ENCODE results near the gene PLCL2.

Gene PLCL2

DNA sequence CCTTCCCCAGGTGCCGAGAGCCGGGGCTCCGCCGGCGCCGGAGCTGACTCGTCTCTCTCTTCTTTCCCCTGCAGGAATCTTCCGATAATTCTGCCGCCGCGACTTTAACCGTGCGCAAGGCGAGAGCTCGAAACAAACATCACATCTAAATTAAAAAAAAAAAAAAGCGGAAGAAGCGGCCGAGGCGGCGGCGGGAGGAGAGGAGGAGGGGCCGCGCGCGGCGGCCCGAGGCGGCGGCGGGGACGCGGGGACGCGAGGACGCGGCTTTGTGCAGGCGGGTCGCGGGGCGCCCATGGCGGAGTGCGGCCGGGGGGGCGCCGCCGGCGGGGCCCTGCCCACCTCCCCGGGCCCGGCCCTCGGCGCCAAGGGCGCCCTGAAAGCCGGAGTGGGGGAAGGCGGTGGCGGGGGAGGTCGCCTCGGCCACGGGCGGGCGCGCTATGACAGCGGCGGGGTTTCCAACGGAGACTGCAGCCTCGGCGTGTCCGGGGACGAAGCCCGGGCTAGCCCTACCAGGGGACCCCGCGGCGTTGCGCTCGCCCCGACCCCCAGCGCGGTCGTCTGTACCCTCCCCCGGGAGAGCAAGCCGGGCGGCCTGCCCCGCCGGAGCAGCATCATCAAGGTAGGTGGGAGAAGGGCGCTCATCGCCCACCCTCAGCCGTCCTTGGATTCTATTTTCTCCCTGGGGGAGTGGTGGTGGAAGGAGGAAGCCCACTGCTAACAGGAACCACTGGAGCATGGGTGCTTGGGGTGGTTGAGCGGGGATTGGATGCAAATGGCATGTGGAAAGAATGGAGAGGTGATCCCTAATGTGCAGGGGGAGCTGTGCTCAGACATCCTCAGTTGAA lies at the start of gene PLCL2:
Gene PLCL2 (plus strand): TSS at position 208 of the 845 bp plus-strand sequence. CDS start 85 bp downstream, at position 293.
- DNase-seq, result no peak

DNA sequence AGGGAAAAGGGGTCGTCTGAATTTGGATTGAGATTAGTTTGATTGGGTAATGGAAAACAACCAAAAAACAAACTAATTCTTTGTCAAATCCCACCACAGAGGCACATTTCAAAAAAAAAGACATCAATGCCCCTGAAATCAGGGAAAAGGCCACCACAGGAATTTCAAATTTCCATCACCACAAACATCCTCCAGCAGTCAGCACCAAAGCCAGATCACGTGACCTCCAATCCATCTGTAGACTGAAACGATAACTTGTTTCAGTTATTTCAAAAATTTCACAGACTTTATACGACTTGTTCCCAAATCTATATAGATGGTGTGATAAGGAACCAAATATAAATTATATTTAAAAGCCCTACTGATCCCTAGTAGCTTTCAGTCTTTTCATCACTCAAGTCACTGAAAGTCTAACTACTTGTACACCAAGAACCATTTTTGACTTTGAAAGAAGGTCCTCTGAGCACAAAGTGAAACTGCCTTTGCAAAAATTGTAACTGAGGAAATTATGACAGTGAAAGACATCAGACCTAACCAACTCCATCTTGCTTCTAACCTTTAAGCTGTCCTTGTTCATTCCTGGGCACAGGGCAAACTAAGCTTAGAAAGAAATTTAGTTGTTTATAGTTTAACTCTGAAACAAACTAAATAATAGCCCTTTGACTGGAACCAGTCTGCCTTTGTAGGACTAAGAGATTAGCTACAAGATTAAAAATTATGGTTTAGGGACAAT lies 48.1 kb upstream of the PLCL2 start:
- no peak for DNase-seq

DNA sequence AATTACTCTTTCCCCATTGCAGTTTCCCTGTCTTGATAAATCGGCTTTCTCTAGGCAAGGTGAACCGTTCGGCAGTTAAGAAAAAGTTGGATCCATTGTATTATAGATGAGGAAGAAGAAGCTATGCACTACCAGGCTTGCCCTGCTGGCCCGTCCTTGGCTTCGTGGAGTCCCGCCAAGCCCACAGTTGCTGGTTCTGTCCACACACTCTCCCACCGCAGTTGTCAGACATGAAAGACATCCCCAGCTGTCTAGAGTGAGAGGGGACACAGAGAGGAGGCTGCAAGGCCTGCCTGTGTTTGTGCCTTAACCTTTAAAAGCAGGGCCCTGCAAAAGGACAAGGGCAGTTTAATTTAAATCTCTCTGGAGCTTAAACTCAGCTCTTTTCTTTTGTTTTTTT lies 47.2 kb upstream of the PLCL2 start:
- no peak for DNase-seq

DNA sequence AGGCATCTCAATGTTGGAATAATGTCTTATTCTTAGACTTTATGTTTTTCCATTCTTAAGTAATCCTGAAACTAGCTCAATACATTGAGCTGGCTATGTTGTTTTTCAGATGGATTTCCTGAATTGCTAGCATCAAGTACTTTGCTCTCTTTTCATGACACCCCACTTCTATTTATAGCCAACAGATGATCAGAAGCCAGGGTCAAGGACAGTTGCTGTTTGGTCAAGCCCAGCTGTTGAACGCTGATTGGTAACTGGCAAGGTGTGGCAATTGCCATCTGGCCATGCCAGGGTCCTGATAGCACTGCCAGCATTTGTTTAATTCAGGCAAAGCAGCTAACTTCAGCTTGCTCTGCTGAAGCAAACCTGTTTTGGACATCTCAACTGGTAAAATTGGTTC lies 46.2 kb upstream of the PLCL2 start:
- DNase-seq, result no peak

DNA sequence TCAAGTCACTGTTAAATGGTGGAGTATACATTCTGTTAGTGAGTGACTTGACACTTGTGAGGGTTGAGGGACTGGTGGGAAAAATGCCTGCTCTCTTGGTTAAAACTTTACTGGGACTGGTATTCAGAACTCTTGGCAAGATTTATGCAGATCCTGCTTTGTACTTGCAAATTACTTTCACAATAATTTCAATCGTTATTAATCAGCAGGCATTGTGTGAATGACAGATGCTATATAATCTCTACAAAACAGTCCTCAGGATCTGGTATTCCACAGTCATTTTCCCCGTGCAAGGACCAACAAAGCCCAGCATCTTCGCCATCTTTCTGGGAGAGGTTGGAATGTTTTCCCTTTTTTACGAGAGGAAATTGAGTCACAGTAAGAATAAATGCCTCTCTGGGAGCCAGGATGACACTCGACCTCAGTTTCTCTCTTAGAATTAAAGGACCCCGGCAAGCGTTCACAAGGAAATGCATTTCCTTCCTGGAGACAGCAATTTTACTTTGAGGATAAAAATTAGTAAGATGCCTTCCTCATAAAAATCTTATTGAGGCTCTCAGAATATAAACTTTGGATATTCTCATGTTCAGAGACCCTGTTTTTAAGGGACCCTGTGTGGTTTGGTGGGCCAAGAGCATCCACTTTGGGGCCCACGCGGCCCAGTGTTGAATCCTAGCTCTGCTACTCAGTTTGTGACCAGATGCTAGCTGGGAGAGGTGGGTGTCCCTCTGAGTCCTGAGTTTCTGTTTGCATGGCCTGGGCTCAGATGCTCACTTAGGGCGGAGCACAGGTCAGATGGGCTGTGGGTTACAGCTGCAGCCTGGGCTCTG lies 45.3 kb upstream of the PLCL2 start:
- no peak for DNase-seq

DNA sequence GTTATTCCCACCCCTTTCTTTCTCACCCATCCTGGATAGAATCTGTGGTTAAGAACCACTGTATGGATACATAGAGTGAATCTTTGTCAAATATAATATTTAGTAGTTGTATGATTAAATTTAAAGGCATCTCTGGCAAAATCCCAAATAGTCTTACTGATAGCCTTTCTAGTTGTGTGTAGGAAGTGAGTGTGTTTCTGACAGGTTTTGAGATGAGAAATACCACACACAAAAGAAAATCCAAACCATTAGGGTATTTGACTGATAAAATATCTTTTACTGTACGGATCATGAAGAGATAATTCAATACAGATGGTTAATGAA lies 44.7 kb upstream of the PLCL2 start:
- DNase-seq, result no peak

DNA sequence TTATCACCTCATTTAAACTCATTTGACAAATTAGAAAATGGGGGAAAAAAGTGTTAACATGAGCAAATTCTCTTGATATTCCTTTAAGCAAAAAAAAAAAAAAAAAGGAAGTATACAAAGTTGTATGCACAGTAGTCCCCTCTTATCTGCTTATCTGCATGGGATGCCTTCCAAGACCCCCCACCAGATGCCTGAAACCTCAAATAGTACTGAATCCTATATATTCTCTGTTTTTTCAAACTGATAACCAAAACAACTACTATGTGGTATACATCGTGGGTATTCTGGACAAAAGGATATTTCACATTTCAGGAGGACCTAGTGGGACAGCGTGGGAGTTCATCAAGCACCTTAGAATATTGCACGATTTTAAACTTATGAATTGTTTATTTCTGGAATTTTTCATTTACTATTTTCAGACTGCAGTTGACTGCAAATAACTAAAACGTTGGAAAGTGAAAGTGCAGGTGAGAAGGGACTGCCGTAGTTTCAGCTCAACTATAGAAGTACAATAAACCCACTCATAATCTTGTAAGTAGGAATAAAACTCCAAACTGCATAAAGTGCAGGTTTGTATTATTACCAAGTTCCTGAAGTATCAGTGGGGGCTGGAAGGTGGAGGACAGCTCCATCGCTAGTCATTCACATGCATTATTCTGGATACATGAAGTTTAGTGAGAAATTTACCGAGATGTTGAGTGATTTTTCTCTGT lies 43.6 kb upstream of the PLCL2 start:
- DNase-seq, result no peak

DNA sequence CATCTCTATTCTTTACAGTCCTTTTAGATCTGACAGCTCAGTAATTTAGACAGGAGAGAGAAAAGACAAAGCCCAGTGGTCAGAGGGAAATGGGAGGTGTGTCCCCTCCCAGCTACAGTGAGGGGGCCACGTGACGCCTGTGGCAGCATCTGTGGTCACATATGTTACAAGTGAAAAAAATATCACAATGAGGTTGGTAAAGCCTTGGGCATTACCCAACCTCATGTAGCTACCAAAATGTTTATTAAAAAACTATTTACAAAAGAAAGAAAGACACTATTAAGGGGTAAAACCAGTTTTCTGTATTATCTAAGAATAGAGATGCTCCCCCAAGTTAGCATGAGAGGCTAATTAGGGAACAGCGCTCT lies 42.9 kb upstream of the PLCL2 start:
- DNase-seq, result no peak

DNA sequence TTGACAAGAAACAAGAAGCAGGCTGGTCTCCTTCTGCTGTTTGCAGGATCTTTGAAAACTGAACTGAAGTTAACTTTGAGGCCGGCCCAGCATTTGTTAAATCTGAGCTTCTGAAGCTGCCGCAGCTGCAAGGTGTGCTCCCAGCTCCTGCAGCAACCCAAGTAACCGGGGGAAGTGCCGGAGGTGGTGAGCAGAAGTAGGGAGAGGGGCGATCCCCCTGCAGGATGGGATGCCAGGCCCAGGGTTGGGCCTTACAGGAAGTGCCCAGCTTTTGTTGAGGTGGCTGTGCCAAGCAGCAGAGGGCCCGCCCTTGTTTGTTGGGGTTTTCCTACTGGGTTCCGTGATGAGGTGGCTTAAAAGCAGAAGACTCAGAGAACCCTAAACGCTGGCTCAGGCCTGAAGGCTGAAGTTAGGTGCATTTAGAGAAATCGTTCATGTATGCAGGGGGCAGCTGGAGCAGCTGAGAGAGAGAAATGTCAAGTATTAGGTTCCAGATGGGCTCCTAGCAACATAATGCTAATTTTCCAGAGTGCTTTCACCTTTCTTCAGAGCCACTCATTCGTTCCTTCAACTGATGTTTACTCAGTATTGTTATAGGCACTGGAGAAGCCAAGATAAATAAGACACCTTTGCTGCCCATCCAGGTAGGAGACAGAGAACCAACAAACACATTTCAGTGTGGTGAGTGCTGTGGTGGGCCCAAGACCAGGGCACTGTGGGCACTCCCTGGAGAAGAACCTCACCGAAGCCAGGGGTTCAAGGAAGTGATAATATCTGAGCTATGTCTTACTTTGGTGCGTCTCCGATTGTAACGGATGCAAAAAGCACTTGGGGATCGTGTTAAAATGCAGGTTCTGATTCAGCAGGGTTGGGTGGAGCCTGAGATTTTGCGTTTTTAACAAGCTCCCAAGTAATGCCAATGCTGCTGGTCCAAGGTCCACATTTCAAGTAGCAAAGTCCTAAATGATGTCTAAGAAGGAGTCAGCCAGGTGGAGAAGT lies 42.2 kb upstream of the PLCL2 start:
- DNase-seq, result no peak

DNA sequence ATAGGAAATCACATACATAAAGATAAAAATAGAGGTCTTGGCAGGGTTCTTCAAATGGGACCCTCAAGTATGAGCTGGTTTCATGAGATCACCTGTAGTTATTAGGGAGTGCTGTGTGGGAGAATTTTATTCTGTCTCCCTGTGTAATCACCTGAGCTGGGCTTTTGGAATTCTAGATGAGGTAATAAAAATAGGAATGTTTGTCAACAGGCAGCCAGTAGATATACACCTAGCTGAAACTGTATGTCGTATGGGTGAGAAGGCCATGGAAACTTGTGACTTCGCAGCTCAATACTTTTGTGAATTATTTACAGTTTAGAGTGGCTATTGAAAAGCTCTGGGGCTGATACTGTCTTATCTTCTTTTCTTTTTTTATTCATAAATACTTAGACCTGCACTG lies 40.5 kb upstream of the PLCL2 start:
- no peak for DNase-seq

DNA sequence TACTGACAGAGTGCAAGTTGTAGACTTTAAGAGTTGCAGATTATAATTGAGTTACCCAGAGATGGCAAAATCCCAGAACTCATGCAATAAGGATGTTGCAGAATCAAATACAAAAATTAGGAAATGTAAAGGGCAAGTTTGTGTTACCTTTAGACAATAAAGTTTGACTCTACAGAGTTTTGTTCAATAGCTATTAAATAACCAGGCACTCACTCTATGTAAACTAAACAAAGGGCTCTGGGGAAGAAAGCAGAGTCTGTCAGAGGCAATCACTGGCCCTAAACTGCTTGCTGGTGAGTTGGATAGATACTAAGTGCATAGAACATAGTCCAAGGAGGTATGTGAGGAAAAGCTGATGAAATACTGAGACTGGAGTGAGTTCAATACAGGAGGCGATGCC lies 40.0 kb upstream of the PLCL2 start:
- DNase-seq, result no peak

DNA sequence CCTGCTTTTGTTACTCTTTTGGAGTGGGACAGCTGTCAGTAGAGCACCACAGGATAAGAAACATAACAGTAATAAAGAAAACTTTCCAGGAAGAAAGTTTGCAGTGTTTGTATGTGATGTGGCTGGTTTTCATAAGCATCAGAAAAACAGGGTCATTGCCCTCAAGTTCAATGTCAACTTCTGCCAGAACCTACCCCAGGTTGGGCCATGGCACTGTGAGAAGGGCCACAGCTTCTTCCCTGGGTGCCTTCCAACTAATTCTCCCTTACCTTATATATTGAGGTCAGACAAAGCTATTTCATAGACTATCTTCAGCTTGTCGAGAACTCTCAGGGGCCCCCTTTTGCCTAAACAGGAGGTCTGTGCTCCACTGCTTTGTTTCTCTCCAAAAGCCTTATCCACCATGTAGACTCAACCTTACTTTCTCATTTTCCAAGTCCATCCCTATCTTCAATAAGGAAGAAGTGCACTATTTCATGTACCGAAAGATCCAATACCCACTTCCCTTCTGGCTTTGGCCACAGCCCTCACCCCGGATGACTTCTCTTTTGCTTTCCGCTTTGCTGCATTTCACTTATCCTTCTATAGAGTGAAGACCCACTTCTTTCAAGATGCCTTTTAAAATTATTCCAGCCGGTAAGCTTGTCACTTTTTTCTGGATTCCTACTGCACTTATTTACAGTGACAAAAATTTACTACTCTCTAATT lies 38.2 kb upstream of the PLCL2 start:
- no peak for DNase-seq

DNA sequence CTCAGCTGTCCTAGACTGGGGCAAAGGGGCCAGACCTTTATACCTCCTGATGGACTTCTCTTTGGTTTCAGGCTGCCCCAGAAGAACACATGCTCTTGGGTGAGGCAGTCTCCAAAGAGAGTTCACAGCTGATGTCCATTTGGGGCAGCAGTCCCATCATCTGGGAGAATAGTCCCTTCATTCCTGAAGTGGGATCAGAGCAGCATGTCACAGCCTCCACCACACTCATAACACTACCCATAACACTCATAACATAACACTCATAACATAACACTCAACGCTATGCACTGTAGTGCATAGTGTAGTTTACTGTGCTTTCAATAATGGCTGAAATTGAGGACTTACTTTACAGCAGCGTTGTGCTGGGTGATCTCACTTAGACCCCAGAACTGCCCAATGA lies 36.7 kb upstream of the PLCL2 start:
- no peak for DNase-seq

DNA sequence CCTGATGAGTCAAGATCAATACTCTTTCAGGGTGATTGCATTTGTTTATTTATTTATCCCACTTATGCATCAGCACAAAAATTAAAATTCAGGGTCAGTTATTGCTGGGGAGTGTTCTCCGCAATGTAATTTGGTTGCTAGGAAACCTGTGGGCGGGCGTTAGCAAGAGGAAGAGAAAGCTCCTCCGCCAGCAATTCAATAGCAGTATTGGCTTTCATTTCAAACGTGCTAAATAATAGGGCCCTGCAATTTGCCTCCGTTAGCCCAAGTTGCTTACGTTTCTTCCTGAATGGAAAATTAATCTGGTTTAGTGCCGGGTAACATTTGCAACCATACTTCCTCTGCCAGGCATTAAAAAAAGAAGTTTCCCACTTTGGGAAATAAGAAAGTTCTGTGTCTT lies 35.5 kb upstream of the PLCL2 start:
- no peak for DNase-seq

DNA sequence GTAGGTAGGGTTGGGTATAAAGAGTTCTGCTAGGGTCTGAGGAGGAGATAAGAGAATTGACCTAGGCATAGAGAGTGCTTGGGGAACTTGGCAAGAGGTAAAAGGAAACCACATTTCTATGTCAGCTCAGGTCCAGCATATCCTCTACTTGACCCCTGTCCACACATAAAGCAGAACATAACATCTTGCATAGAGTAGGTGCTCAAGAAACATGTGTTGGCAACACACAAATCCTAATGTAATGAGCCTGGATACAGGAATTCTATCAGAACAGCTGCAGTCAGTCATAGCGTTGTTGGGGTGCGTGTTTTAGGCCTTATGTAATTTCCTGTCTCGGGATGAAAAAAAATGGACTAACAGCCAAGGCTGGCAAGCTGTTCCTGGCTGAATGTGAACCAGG lies 35.0 kb upstream of the PLCL2 start:
- no peak for DNase-seq

DNA sequence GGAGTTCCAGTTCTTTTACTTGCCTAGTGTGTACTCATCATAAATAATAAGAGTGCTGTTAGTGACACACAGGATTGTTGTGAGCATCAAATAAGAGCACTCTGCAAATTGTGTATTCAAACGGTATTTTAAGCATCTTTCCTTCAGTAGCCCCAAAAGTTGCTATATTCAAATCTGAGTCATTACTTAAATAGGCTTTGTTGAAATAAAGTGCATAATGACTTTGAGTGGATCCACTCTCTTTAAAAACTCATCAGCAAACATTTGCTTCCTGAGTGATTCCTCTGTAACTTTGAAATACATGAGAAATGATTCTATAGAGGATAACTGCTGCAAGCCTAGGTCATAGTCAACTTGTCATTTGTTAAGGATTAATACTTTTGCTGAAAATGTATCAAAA lies 29.3 kb upstream of the PLCL2 start:
- DNase-seq, result no peak

DNA sequence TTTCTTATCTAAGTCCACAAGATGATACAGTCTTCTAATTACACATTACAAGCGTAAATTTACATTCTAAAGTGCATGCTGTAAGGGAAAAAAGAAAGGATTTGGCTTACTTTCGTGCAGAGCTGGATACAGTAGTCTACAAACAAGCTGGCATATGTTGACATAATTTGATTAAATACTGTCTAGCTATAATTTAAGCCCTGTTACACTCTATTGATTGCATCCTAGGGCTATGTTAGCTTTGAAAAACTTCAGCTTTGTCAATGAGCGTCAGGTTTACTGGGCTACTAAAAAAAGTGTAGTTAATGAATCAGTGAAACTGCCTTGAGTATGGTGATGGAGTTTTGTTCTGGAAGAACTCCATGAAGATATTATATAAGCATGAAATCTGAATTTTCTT lies 24.5 kb upstream of the PLCL2 start:
- DNase-seq, result no peak

DNA sequence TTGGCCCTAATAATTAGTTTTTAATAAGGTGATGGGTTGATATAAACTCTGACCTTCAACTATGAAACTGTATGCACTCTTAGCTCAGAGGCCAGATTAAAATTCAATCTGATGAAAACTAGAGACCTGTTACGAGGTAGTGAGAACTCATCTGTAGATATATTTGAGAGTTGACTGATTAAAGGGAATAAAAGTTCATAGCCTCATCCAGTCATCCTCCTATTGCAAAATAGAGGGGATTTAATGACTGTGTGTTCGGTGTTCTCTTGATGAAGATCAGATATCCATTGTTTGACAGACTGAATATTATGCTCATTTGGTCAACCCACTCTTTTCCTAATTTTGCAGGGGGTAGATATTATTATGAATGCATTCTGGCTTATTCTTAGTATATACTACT lies 23.3 kb upstream of the PLCL2 start:
- DNase-seq, result no peak

DNA sequence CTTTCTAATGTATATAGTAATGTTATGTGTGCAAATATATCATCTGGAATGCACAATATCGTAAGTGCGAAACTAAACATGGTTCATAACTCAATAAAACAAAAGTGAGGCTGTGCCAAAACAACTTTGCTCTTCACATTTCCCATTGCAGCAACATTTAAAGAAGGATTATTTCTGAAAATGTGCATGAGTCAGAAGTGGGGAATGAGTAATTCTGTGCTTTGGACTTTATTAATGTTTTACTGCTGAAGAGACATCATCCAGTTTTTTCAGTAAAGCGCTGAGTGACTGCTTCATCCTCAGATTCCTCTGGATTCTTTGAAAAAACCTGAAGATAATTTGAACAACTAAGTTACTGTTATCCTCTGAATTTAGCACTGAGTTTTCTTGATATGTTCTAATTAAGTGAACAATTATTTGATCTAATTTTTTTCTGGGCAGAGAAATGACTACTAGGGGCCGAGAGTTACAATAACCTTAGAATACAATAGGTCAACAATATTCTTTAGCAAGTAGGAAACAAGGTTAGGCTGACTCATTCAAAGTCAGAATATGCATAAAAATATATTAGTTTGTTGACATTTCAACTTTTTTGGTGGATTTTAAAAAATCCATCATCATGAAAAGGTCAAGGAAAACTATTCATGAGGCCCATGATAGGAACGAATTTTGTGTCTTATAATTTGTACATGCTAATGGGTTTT lies 20.0 kb upstream of the PLCL2 start:
- DNase-seq, result no peak

DNA sequence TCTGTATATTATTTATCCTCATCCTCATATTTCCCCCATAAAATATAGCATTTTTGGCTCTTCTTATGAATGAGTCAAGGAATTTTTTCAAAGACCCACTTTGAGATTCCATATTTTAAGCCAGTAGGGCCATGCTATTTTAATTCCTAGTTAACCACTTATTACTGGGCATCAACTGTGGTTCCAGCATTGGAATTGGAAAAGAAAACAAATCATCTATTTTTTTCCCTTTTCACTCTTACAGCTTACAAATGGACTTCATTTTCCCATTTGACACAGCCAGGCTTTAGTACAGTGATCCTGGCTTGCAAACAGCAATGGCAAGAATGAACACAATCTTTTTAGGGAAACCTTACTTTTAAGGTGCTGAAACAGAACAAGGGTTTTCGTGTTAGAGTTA lies 19.4 kb upstream of the PLCL2 start:
- DNase-seq, result no peak

DNA sequence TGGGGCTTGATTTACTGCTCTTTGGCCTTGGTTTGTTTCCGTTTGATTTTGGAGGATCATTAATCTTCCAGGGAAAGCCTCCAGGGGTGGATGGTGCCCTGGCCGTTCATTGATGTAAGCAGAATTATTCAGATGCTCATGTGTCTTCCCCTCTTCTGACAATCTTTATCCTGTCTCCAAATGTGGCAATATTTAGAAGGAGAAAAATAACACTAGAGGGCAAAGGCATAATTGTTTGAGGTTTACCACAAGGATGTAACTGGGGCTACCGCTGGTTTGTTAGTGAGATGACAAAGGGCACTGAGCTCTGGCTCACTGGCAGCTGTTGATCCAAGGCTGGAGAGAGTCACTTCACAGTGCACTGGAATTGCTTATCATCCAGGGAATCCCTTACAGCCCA lies 18.2 kb upstream of the PLCL2 start:
- no peak for DNase-seq

All from NCI-H2081 treated with DMSO at 0.1 percent for 48 hours (cell line).